ENCODE results near the gene TLR10.
"Not testable (repeated sequence)": the region's sequence is repeated elsewhere in the genome, so short reads cannot be mapped to it uniquely, and the experiment has no call there.

The TLR10 gene, protein sequence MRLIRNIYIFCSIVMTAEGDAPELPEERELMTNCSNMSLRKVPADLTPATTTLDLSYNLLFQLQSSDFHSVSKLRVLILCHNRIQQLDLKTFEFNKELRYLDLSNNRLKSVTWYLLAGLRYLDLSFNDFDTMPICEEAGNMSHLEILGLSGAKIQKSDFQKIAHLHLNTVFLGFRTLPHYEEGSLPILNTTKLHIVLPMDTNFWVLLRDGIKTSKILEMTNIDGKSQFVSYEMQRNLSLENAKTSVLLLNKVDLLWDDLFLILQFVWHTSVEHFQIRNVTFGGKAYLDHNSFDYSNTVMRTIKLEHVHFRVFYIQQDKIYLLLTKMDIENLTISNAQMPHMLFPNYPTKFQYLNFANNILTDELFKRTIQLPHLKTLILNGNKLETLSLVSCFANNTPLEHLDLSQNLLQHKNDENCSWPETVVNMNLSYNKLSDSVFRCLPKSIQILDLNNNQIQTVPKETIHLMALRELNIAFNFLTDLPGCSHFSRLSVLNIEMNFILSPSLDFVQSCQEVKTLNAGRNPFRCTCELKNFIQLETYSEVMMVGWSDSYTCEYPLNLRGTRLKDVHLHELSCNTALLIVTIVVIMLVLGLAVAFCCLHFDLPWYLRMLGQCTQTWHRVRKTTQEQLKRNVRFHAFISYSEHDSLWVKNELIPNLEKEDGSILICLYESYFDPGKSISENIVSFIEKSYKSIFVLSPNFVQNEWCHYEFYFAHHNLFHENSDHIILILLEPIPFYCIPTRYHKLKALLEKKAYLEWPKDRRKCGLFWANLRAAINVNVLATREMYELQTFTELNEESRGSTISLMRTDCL

DNA sequence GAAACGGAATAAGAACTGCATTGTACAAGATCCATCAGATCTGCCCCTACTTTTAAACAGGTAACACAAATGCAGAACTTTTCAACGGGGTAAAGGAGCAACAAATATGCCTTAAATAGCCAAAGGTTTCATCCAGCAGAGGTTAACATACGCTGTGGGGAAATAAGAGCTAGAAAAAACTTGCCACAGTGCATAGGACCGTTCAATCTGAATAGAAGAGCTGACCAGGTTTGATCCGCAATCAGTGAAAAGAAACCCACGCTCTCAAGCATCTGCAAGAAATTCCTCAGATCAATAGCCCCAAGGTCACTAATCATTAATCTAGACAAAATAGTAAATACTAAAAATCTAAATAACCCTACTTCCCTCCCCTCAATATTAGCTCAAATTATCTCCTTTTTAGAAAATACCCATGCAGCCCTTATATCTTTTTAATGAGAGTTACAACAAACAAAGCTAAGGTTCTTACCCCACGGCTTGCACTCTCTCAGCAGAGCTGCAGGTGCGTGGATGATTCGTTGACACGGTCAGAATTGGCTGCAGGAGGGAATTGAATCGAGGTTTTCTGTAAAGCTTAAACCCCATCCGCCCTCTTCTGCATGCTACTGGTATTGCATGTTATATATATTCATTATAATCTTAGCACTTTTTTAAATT, at the start of gene TLR10:
TSS of gene TLR10 (minus strand) at position 539 of the 657 bp plus-strand sequence. CDS start 7,400 bp downstream, outside the sequence.
- DNase-seq: peak; percentile 52

DNA sequence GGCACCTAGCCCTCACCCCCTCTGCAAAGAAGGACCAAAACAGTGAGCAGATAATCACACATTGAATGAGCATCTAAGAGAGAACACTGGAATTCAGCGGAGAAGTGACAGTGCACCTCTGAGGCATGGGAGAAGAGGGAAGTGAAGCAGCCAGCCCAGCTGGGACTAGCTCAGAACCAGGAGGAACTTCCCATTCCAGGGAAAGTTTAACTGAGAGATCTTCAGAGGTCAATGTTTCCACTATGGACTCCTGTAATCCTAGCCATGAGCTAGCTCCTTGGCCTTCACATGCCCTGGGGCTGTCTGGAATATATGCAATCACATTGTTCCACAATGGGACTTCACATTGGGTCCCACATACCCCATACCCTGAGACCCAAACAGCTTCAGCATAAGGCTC, 49.4 kb upstream of the TLR10 start:
- DNase-seq: no peak

DNA sequence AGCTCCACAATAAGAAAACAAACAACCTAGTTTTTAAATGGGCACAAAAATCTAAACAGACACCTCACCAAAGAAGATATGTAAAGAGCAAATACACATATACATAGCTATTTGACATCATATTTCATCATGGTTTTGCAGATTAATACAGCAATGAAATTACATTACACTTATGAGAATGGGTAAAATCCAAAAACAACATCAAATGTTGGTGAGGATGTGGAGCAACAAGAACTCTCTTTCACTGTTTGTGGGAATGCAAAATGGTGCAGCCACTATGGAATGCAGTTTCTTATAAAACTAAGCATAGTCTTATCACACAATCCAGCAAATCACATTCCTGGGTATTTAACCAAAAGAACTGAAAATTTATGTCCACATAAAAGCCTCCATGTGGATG, 48.9 kb upstream of the TLR10 start:
- no peak for DNase-seq

GRCh38 chr4:38829237-38829636, 46.4 kb upstream of the TLR10 start:
- DNase-seq: no peak

DNA sequence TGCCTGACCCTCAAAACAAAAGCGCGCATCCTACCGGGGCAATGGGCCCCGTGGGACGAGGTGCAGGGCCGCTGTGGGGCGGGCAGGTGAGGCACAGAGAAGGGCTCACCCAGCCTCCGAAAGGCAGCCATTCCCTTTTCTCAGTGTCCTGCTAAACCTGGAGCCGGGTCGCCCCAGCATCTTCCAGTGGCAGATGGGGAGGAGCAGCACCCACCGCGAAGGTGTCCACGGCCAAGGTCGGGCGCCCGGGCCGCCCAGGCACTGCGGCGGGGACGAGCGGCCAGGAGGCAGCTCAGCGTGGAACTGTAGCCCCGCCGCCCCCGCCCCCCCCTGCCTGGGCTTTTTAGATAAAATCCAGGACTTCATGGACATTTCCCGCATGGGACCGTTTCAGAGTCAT, 41.0 kb upstream of the TLR10 start:
- DNase-seq: no peak

DNA sequence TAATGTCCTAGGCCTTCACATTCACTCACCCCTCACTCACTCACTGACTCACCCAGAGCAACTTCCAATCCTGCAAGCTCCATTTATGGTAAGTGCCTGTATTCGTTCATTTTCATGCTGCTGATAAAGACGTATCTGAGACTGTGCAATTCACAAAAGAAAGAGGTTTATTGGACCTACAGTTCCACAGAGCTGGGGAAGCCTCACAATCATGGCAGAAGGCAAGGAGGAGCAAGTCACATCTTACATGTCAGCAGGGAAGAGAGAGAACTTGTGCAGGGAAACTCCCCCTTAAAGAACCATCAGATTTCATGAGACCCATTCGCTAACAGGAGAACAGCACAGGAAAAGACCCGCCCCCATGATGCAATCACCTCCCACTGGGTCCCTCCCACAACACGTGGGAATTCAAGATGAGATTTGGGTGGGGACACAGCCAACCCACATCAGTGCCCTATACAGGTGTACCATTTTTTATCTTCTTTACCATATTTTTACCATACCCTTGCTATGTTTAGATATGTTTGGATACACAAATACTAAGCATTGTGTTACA, 40.0 kb upstream of the TLR10 start:
- no peak for DNase-seq

GRCh38 chr4:38821739-38822138, 38.9 kb upstream of the TLR10 start:
- no peak for DNase-seq

- DNase-seq: no peak
These were observed 37.7 kb upstream of the TLR10 start for GRCh38 chr4:38820329-38821061.

DNA sequence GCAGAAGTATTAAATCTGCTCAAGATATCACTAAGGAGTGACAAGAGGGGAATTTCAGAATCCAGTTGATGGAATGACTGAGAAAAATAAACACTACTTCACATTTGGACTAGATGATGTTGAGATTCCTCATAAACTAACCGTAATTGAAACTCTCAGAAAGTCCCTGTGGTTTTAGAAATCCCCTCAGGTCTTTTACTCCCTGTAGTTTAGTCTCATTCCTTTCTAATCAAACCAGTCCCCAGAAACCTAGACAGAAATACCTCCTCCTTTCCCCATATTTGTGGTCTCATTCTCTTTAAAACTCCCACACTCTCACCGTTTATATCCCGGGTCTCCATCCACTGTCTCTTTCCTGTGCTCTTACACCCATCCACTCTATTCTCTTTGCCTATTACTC, 36.8 kb upstream of the TLR10 start:
- DNase-seq: no peak

- no peak for DNase-seq
These were observed 35.7 kb upstream of the TLR10 start for GRCh38 chr4:38818441-38818976.

- DNase-seq: no peak
These were observed 33.3 kb upstream of the TLR10 start for GRCh38 chr4:38815885-38816782.

DNA sequence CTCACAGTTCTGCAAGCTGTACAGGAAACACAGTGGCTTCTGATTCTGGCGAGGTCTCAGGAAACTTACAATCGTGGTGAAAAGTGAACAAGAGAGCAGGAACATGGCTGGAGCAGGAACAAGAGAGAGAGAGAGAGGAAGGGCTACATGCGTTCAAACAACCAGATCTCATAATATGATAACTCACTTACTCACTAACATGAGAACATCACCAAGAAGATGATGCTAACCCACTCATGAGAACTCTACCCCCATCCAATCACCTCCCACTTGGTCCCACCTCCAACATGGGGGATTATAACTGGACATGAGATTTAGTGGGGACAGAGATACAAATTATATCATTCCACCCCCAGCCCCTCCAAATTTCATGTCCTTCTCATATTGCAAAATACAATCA, 31.6 kb upstream of the TLR10 start:
- DNase-seq: no peak

GRCh38 chr4:38811297-38811696, 28.5 kb upstream of the TLR10 start:
- DNase-seq: no peak

DNA sequence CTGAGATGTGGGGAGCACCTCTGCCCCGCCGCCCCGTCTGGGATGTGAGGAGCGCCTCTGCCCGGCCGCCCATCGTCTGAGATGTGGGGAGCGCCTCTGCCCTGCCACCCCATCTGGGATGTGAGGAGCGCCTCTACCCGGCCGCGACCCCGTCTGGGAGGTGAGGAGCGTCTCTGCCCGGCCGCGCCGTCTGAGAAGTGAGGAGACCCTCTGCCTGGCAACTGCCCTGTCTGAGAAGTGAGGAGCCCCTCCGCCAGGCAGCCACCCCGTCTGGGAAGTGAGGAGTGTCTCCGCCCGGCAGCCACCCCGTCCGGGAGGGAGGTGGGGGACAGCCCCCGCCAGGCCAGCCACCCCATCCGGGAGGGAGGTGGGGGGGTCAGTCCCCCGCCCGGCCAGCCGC, 24.7 kb upstream of the TLR10 start:
- not testable (repeated sequence) for DNase-seq

DNA sequence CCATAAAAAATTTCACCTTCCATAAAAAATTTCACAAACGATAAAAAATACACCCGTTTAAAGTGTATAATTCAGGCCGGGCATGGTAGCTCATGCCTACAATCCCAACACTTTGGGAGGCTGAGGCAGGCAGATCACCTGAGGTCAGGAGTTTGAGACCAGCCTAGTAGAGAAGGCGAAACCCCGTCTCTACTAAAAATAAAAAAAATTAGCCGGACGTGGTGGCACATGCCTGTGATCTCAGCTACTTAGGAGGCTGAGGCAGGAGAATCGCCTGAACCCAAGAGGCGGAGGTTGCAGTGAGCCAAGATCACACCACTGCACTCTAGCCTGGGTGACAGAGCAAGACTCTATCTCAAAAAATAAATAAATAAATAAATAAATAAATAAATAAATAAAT, 23.5 kb upstream of the TLR10 start:
- not testable (repeated sequence) for DNase-seq

DNA sequence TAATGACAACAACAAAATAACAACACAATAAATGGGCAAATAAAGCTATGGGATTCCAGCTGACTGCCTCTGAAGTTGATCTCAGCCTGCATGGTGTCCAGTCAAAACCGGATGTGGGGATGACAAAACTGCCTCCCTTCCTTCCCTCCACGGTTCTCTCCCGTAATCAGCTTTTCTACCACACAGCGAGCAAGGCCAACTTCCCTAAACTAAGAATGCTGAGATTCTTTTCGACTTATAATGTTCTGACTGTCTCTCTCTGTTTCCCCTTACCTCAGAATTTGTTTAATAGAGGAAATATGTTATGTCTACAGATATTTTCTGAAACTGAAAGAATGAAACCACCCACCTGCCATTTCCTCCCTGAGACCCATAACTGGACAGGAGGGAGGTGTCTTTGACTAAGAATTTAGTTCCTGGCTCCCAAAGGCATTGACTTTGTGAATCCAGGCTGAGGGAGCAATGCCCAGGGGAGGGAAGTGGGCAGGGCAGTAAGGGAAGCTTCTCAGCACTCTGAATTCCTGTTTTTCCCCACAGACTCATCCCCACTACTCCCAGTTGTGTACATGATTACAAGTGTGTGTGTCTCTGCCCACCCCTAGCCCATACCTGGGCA, 22.8 kb upstream of the TLR10 start:
- DNase-seq: peak; percentile 65

- DNase-seq: peak; percentile 48
These were observed 22.0 kb upstream of the TLR10 start, which contains the start of gene TLR1 for GRCh38 chr4:38804654-38805295. Gene TLR1, minus strand, starts transcription at chr4:38804791. Its CDS starts 5,960 bp downstream, at chr4:38798831.

DNA sequence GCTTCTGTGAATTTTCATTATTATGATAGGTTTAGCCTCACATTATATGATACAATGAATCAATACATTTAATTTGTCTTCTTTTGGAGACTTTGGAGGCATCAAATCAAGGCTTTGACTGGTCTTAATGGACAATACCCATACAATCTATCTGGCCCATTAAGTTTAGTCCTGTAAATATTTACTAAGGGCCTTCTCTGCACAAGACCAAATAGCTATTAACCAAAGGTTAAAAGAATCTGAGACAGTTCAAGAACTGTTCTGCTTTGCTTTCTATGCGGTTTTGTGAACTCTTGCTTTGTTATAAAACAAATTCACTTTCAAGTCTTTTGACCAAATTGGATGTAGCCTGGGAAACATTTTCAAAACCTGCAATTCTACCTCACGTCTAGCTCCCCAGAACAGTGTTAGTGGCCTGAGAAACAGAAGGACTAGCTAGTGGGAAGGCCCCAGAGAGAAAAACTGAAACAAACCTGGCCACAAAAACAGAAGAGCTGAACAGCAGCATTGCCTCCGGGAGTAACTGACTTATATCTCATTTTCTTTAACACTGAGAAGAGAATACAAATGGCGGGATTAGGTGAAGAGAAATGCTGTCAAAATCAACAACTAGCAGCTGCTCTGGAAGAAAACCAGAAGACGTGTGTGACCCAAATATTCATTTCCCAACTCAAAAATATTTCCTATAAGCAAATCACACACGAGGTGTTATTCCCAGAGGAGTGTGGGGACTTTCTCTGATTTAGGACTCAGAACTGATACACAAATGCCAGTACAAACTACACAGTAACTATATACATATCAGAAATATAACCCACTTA, 21.3 kb upstream of the TLR10 start:
- DNase-seq: peak; percentile 30

Measured in CD4-positive, alpha-beta T cell treated with Interleukin-15 for 1 hour (primary cell).